HCT116 (cell line): ENCODE data around the gene BRD9. TPM values are rescaled to one million over a fixed set of nuclear protein-coding genes. Genes with fewer than 3 reads are reported as not detected.

Source experiments
- ATAC-seq: fragments of 200-7000 bp; cut with Tn5 transposase; 2 replicates; pipeline ENCODE4 v1.9.1; 2020; ENCODE audit warnings: mild to moderate bottlenecking, moderate library complexity
- BruUV-seq: library from RNA; stranded (reverse); fragments of 400-500 nt; replicated peaks from 2 replicates; lab custom pipeline; 2021; lab: Mats Ljungman, UMichigan
- CTCF ChIA-PET: fragments of 300-600 bp; sonication (Branson Sonifier 250); formaldehyde crosslinking; loops from one replicate; lab custom pipeline; 2021; ENCODE audit warnings: antibody characterized with exemption; lab: Charles Lee
- POLR2A ChIA-PET: fragments of 300-600, 350-600 bp; sonication (Branson Sonifier 250); formaldehyde crosslinking; loops from one replicate; lab custom pipeline; 2021; ENCODE audit warnings: antibody characterized with exemption; lab: Charles Lee
- RAD21 ChIA-PET, 2 experiments: fragments of 300-600 bp; sonication (Branson Sonifier 250); formaldehyde crosslinking; loops; one replicate each; lab custom pipeline; 2023; ENCODE audit warnings: low total read pairs in 2 of 2; ENCODE audit not compliant: uncharacterized antibody in 2 of 2, unreplicated experiment in 2 of 2, low non-redundant PET in 1 of 2; lab: Charles Lee
- DNase-seq: peaks from one replicate; pipeline ENCODE4 v3.0.0-alpha.2; 2010; ENCODE audit warnings: low read depth, low spot score
- H2AFZ ChIP-seq: fragments of 200-600 bp; shearing (Covaris generic), sonication (generic); 2 replicates; pipeline ENCODE4 v1.6.1; 2017; ENCODE audit warnings: low read depth, mixed run types, mixed read lengths, antibody characterized with exemption, low read length; ENCODE audit not compliant: poor library complexity, severe bottlenecking
- H3K27ac ChIP-seq: 2 replicates; pipeline ENCODE4 v1.5.1; 2012; ENCODE audit warnings: low read depth, low read length
- H3K27me3 ChIP-seq: fragments of 200-600 bp; sonication (generic); 2 replicates; pipeline ENCODE4 v1.6.1; 2016; ENCODE audit warnings: mixed run types, low read length, mixed read lengths; ENCODE audit not compliant: insufficient read depth
- H3K36me3 ChIP-seq, 2 experiments: fragments of 200-500 bp in 1 of 2; fragments of 200-600 bp in 1 of 2; sonication (Bioruptor generic) in 1 of 2; sonication (generic) in 1 of 2; 2 replicates each; pipeline versions ENCODE4 v1.5.1 to v1.6.1; 2014 to 2016; ENCODE audit warnings: low read length in 2 of 2, inconsistent platforms in 1 of 2, mixed read lengths in 1 of 2, mixed run types in 1 of 2; ENCODE audit not compliant: insufficient read depth in 2 of 2, control insufficient read depth in 1 of 2
- H3K4me1 ChIP-seq, 2 experiments: fragments of 200-600 bp in 1 of 2; sonication (generic) in 1 of 2; 2 replicates each; pipeline versions ENCODE4 v1.5.1 to v1.6.1; 2012 to 2017; ENCODE audit warnings: low read length in 2 of 2, inconsistent platforms in 1 of 2, mild to moderate bottlenecking in 1 of 2, mixed read lengths in 1 of 2, mixed run types in 1 of 2, moderate library complexity in 1 of 2; ENCODE audit not compliant: insufficient read depth in 2 of 2, control insufficient read depth in 1 of 2
- H3K4me2 ChIP-seq: fragments of 200-600 bp; sonication (generic); 2 replicates; pipeline ENCODE4 v1.6.1; 2017; ENCODE audit warnings: mixed run types, low read length, mixed read lengths
- H3K4me3 ChIP-seq, 2 experiments: fragments of 200-600 bp in 1 of 2; sonication (generic) in 1 of 2; replicated peaks in 1 of 2; 2 replicates each; pipeline ENCODE4 v1.5.1; 2011 to 2016; ENCODE audit warnings: low read length in 2 of 2, control low read depth in 1 of 2, low read depth in 1 of 2, mild to moderate bottlenecking in 1 of 2, mixed read lengths in 1 of 2, mixed run types in 1 of 2
- H3K79me2 ChIP-seq: fragments of 200-600 bp; sonication (generic); 2 replicates; pipeline ENCODE4 v1.6.1; 2017; ENCODE audit warnings: mild to moderate bottlenecking, mixed run types, low read length, moderate library complexity, mixed read lengths; ENCODE audit not compliant: insufficient read depth
- H3K9ac ChIP-seq: fragments of 200-600 bp; sonication (generic); 2 replicates; pipeline ENCODE4 v1.6.1; 2016; ENCODE audit warnings: low read length, mixed read lengths
- H3K9me2 ChIP-seq: fragments of 200-600 bp; sonication (generic), shearing (Covaris generic); 2 replicates; pipeline ENCODE4 v1.6.1; 2017; ENCODE audit warnings: mixed run types, mild to moderate bottlenecking, moderate library complexity; ENCODE audit not compliant: insufficient read depth
- H3K9me3 ChIP-seq, 2 experiments: fragments of 200-500 bp in 1 of 2; fragments of 200-600 bp in 1 of 2; sonication (Bioruptor generic) in 1 of 2; sonication (generic) in 1 of 2; 2 replicates each; pipeline ENCODE4 v1.6.1; 2014 to 2017; ENCODE audit warnings: low read length in 2 of 2, mixed read lengths in 2 of 2, inconsistent platforms in 1 of 2, low read depth in 1 of 2, mild to moderate bottlenecking in 1 of 2, mixed run types in 1 of 2, moderate library complexity in 1 of 2; ENCODE audit not compliant: control insufficient read depth in 1 of 2, insufficient read depth in 1 of 2
- H4K20me1 ChIP-seq: fragments of 200-600 bp; sonication (generic), shearing (Covaris generic); 2 replicates; pipeline ENCODE4 v1.6.1; 2017; ENCODE audit warnings: mixed run types, mild to moderate bottlenecking, moderate library complexity; ENCODE audit not compliant: insufficient read depth
- CBX3 ChIP-seq: IDR thresholded peaks from 2 replicates; pipeline ENCODE4 v1.6.1; 2012; ENCODE audit warnings: low read depth
- ELF1 ChIP-seq: IDR thresholded peaks from 2 replicates; pipeline ENCODE4 v1.6.1; 2012; ENCODE audit warnings: low read depth, borderline replicate concordance
- EZH2 ChIP-seq: fragments of 200-600 bp; sonication (generic); IDR thresholded peaks from 2 replicates; pipeline ENCODE4 v1.6.1; 2017; ENCODE audit warnings: antibody characterized with exemption, mixed run types
- EZH2phosphoT487 ChIP-seq: fragments of 200-600 bp; IDR thresholded peaks from 2 replicates; pipeline ENCODE4 v1.6.1; 2018; ENCODE audit warnings: antibody characterized with exemption, borderline replicate concordance
- FOSL1 ChIP-seq: IDR thresholded peaks from 2 replicates; pipeline ENCODE4 v1.6.1; 2012; ENCODE audit warnings: low read depth
- POLR2A ChIP-seq: IDR thresholded peaks from 2 replicates; pipeline ENCODE4 v1.7.0; 2011; ENCODE audit warnings: borderline replicate concordance; ENCODE audit not compliant: insufficient read depth, insufficient read length; ENCODE audit errors: extremely low read depth
- POLR2AphosphoS5 ChIP-seq: IDR thresholded peaks from 2 replicates; pipeline ENCODE4 v1.6.1; 2011; ENCODE audit warnings: mild to moderate bottlenecking, low read depth, low read length, moderate library complexity
- RAD21 ChIP-seq: IDR thresholded peaks from 2 replicates; pipeline ENCODE4 v1.6.1; 2012; ENCODE audit warnings: low read depth, mild to moderate bottlenecking
- SIN3A ChIP-seq: IDR thresholded peaks from 2 replicates; pipeline ENCODE4 v1.6.1; 2012; ENCODE audit warnings: low read depth
- SP1 ChIP-seq: IDR thresholded peaks from 2 replicates; pipeline ENCODE4 v1.6.1; 2012; ENCODE audit warnings: low read depth
- TCF7L2 ChIP-seq: IDR thresholded peaks from 2 replicates; pipeline ENCODE4 v1.7.0; 2011; ENCODE audit warnings: borderline replicate concordance, inconsistent platforms; ENCODE audit not compliant: insufficient read depth, insufficient read length; ENCODE audit errors: extremely low read depth
- YY1 ChIP-seq: IDR thresholded peaks from 2 replicates; pipeline ENCODE4 v1.6.1; 2011; ENCODE audit warnings: low read length, low read depth, moderate library complexity, mild to moderate bottlenecking; ENCODE audit not compliant: insufficient replicate concordance; ENCODE audit errors: extremely low read depth
- ZFX ChIP-seq: fragments of 450-650 bp; IDR thresholded peaks from 2 replicates; pipeline ENCODE4 v1.6.1; 2017
- intact Hi-C: fragments of 100-400 bp; cut with micrococcal nuclease; formaldehyde crosslinking; loops from 2 replicates; pipeline ENCODE4 v1.10.0; 2022
- total RNA-seq: library from RNA; stranded (reverse); gene quantifications from one replicate; pipeline ENCODE4 v1.2.1, GENCODE V29; 2021; ENCODE audit not compliant: unreplicated experiment
- TF ChIP-seq, protein P1 (sequence below): IDR thresholded peaks from 2 replicates; pipeline ENCODE4 v1.6.1; 2012
- TF ChIP-seq, protein P2 (sequence below): IDR thresholded peaks from 2 replicates; pipeline ENCODE4 v1.6.1; 2012; ENCODE audit warnings: low read depth
- TF ChIP-seq, protein P3 (sequence below): IDR thresholded peaks from 2 replicates; pipeline ENCODE4 v1.6.1; 2011; ENCODE audit warnings: mild to moderate bottlenecking, low read length, moderate library complexity; ENCODE audit not compliant: insufficient replicate concordance; ENCODE audit errors: extremely low read depth
- TF ChIP-seq, protein P4 (sequence below): IDR thresholded peaks from 2 replicates; pipeline ENCODE4 v1.6.1; 2012

Gene BRD9
- total RNA-seq, 1 experiment from 2014 or later = 54.6 TPM

DNA sequence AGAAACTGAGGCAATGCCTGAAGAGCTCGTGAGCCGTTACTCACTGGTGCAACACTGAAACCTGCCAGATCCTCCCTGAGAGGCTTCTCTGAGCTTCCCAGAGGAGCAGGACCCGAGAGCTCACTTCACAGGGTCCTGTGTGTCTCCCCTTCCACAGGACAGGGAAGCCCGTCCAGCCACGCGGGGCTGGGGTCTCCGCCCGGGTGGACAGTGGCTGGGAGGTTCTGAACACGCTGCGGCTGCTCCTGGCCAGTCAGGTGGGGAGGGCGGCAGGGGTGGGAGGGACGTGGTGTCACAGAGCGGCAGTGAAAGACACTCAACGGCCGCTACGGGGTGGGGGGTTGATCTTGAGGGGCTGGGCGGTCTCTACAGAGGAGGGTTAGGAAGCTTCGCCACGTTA, 41.5 kb downstream of the BRD9 start:
- Histone ChIP-seq H3K9me2 (no peaks in the 10 kb centered on the region), H2AFZ (no peak overlapping the region), H3K9me3 (no peaks in the 10 kb centered on the region), H3K4me2 (no peak overlapping the region), H3K27me3 (no peaks in the 10 kb centered on the region), H3K4me1 (no peaks in the 10 kb centered on the region), H4K20me1 (no peaks in the 10 kb centered on the region)
- ChIA-PET RAD21 (no interaction called here), POLR2A (no interaction called here)
- intact Hi-C loops = no loop called here
- BruUV-seq = no TSS peak
- no peak for ATAC-seq
- TF ChIP-seq RAD21 (no peak), ZFX (no peak), POLR2A (no peak), FOSL1 (no peak), YY1 (no peak), TCF7L2 (no peak), POLR2AphosphoS5 (no peak), SIN3A (no peak), EZH2phosphoT487 (no peak), CBX3 (no peak), SP1 (no peak), EZH2 (no peak), ELF1 (no peak)
- TF ChIP-seq, protein P1, sequence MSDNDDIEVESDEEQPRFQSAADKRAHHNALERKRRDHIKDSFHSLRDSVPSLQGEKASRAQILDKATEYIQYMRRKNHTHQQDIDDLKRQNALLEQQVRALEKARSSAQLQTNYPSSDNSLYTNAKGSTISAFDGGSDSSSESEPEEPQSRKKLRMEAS = no peak
- TF ChIP-seq, protein P2, sequence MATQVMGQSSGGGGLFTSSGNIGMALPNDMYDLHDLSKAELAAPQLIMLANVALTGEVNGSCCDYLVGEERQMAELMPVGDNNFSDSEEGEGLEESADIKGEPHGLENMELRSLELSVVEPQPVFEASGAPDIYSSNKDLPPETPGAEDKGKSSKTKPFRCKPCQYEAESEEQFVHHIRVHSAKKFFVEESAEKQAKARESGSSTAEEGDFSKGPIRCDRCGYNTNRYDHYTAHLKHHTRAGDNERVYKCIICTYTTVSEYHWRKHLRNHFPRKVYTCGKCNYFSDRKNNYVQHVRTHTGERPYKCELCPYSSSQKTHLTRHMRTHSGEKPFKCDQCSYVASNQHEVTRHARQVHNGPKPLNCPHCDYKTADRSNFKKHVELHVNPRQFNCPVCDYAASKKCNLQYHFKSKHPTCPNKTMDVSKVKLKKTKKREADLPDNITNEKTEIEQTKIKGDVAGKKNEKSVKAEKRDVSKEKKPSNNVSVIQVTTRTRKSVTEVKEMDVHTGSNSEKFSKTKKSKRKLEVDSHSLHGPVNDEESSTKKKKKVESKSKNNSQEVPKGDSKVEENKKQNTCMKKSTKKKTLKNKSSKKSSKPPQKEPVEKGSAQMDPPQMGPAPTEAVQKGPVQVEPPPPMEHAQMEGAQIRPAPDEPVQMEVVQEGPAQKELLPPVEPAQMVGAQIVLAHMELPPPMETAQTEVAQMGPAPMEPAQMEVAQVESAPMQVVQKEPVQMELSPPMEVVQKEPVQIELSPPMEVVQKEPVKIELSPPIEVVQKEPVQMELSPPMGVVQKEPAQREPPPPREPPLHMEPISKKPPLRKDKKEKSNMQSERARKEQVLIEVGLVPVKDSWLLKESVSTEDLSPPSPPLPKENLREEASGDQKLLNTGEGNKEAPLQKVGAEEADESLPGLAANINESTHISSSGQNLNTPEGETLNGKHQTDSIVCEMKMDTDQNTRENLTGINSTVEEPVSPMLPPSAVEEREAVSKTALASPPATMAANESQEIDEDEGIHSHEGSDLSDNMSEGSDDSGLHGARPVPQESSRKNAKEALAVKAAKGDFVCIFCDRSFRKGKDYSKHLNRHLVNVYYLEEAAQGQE = no peak
- TF ChIP-seq, protein P3, sequence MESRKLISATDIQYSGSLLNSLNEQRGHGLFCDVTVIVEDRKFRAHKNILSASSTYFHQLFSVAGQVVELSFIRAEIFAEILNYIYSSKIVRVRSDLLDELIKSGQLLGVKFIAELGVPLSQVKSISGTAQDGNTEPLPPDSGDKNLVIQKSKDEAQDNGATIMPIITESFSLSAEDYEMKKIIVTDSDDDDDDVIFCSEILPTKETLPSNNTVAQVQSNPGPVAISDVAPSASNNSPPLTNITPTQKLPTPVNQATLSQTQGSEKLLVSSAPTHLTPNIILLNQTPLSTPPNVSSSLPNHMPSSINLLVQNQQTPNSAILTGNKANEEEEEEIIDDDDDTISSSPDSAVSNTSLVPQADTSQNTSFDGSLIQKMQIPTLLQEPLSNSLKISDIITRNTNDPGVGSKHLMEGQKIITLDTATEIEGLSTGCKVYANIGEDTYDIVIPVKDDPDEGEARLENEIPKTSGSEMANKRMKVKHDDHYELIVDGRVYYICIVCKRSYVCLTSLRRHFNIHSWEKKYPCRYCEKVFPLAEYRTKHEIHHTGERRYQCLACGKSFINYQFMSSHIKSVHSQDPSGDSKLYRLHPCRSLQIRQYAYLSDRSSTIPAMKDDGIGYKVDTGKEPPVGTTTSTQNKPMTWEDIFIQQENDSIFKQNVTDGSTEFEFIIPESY = no peak
- TF ChIP-seq, protein P4, sequence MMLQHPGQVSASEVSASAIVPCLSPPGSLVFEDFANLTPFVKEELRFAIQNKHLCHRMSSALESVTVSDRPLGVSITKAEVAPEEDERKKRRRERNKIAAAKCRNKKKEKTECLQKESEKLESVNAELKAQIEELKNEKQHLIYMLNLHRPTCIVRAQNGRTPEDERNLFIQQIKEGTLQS = no peak
- TF ChIP-seq, all 23 proteins: peak for 0
- CTCF ChIA-PET = no interaction called here
- Histone ChIP-seq H3K79me2 (no peaks in the 10 kb centered on the region), H3K27ac (no peak overlapping the region), H3K4me3 (no peak overlapping the region), H3K9ac (no peak overlapping the region), H3K36me3 (no peaks in the 10 kb centered on the region)
- no peak for DNase-seq
